Lower leg skin (tissue), 3 donors: ENCODE measurements around the gene SLC27A4.

Experiments used
- POLR2A ChIP-seq, 2 donors: fragments of 450-650 bp; IDR thresholded peaks; one replicate each; pipeline ENCODE4 v1.6.1; 2016 to 2017; ENCODE audit warnings: antibody characterized with exemption in 2 of 2, mild to moderate bottlenecking in 1 of 2, moderate library complexity in 1 of 2
- TF ChIP-seq, protein P1 (sequence below), 3 donors: fragments of 450-650 bp; IDR thresholded peaks; one replicate each; pipeline ENCODE4 v1.5.1; 2016; ENCODE audit warnings: antibody characterized with exemption in 3 of 3, mild to moderate bottlenecking in 3 of 3, moderate library complexity in 2 of 3

DNA sequence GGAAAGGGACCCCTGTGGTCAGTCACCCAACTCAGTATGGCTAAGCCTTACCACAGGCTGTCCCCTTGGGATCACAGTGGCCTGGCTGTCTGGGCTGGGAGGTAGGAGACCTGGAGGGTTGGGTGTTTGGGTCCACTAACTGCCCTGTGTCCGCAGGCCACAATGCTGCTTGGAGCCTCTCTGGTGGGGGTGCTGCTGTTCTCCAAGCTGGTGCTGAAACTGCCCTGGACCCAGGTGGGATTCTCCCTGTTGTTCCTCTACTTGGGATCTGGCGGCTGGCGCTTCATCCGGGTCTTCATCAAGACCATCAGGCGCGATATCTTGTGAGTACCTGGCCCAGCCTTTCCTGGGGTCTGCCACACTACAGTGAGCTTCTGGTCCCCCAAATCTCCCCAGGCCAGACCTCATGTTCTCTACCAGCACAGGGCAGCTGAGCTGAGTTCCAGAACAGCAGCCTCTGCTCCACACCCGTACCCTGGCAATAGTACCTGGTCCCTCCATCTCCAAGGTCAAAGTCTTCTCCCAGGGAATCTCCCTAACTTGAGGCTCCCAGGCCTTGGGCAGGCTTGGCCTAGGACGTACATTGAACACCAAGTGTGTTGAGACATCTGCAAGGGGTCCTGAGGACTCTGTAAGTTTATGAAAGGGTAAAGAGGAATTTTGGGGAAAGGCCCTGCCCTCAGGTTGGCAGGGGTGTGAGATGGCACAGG lies 2.8 kb downstream of the SLC27A4 start:
- TF ChIP-seq POLR2A (IDR thresholded peaks at IDR 0.05): no peak
- TF ChIP-seq, protein P1, sequence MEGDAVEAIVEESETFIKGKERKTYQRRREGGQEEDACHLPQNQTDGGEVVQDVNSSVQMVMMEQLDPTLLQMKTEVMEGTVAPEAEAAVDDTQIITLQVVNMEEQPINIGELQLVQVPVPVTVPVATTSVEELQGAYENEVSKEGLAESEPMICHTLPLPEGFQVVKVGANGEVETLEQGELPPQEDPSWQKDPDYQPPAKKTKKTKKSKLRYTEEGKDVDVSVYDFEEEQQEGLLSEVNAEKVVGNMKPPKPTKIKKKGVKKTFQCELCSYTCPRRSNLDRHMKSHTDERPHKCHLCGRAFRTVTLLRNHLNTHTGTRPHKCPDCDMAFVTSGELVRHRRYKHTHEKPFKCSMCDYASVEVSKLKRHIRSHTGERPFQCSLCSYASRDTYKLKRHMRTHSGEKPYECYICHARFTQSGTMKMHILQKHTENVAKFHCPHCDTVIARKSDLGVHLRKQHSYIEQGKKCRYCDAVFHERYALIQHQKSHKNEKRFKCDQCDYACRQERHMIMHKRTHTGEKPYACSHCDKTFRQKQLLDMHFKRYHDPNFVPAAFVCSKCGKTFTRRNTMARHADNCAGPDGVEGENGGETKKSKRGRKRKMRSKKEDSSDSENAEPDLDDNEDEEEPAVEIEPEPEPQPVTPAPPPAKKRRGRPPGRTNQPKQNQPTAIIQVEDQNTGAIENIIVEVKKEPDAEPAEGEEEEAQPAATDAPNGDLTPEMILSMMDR (IDR thresholded peaks at IDR 0.05): no peak
